HCT116 (cell line): ENCODE measurements around the gene TBKBP1. TPM values are rescaled to one million over a fixed set of nuclear protein-coding genes. Genes with fewer than 3 reads are reported as not detected.
A peak's percentile ranks its signal among the peaks of the same experiment; 100 is the strongest.

Source experiments
- ATAC-seq: fragments of 200-7000 bp; cut with Tn5 transposase; 2 replicates; pipeline ENCODE4 v1.9.1; 2020; ENCODE audit warnings: mild to moderate bottlenecking, moderate library complexity
- BruUV-seq: library from RNA; stranded (reverse); fragments of 400-500 nt; replicated peaks from 2 replicates; lab custom pipeline; 2021; lab: Mats Ljungman, UMichigan
- CTCF ChIA-PET: fragments of 300-600 bp; sonication (Branson Sonifier 250); formaldehyde crosslinking; loops from one replicate; lab custom pipeline; 2021; ENCODE audit warnings: antibody characterized with exemption; lab: Charles Lee
- POLR2A ChIA-PET: fragments of 300-600, 350-600 bp; sonication (Branson Sonifier 250); formaldehyde crosslinking; loops from one replicate; lab custom pipeline; 2021; ENCODE audit warnings: antibody characterized with exemption; lab: Charles Lee
- RAD21 ChIA-PET, 2 experiments: fragments of 300-600 bp; sonication (Branson Sonifier 250); formaldehyde crosslinking; loops; one replicate each; lab custom pipeline; 2023; ENCODE audit warnings: low total read pairs in 2 of 2; ENCODE audit not compliant: uncharacterized antibody in 2 of 2, unreplicated experiment in 2 of 2, low non-redundant PET in 1 of 2; lab: Charles Lee
- DNase-seq: peaks from one replicate; pipeline ENCODE4 v3.0.0-alpha.2; 2010; ENCODE audit warnings: low read depth, low spot score
- H2AFZ ChIP-seq: fragments of 200-600 bp; shearing (Covaris generic), sonication (generic); 2 replicates; pipeline ENCODE4 v1.6.1; 2017; ENCODE audit warnings: low read depth, mixed run types, mixed read lengths, antibody characterized with exemption, low read length; ENCODE audit not compliant: poor library complexity, severe bottlenecking
- H3K27ac ChIP-seq: 2 replicates; pipeline ENCODE4 v1.5.1; 2012; ENCODE audit warnings: low read depth, low read length
- H3K27me3 ChIP-seq: fragments of 200-600 bp; sonication (generic); 2 replicates; pipeline ENCODE4 v1.6.1; 2016; ENCODE audit warnings: mixed run types, low read length, mixed read lengths; ENCODE audit not compliant: insufficient read depth
- H3K36me3 ChIP-seq, 2 experiments: fragments of 200-500 bp in 1 of 2; fragments of 200-600 bp in 1 of 2; sonication (Bioruptor generic) in 1 of 2; sonication (generic) in 1 of 2; 2 replicates each; pipeline versions ENCODE4 v1.5.1 to v1.6.1; 2014 to 2016; ENCODE audit warnings: low read length in 2 of 2, inconsistent platforms in 1 of 2, mixed read lengths in 1 of 2, mixed run types in 1 of 2; ENCODE audit not compliant: insufficient read depth in 2 of 2, control insufficient read depth in 1 of 2
- H3K4me1 ChIP-seq, 2 experiments: fragments of 200-600 bp in 1 of 2; sonication (generic) in 1 of 2; 2 replicates each; pipeline versions ENCODE4 v1.5.1 to v1.6.1; 2012 to 2017; ENCODE audit warnings: low read length in 2 of 2, inconsistent platforms in 1 of 2, mild to moderate bottlenecking in 1 of 2, mixed read lengths in 1 of 2, mixed run types in 1 of 2, moderate library complexity in 1 of 2; ENCODE audit not compliant: insufficient read depth in 2 of 2, control insufficient read depth in 1 of 2
- H3K4me2 ChIP-seq: fragments of 200-600 bp; sonication (generic); 2 replicates; pipeline ENCODE4 v1.6.1; 2017; ENCODE audit warnings: mixed run types, low read length, mixed read lengths
- H3K4me3 ChIP-seq, 2 experiments: fragments of 200-600 bp in 1 of 2; sonication (generic) in 1 of 2; replicated peaks in 1 of 2; 2 replicates each; pipeline ENCODE4 v1.5.1; 2011 to 2016; ENCODE audit warnings: low read length in 2 of 2, control low read depth in 1 of 2, low read depth in 1 of 2, mild to moderate bottlenecking in 1 of 2, mixed read lengths in 1 of 2, mixed run types in 1 of 2
- H3K79me2 ChIP-seq: fragments of 200-600 bp; sonication (generic); 2 replicates; pipeline ENCODE4 v1.6.1; 2017; ENCODE audit warnings: mild to moderate bottlenecking, mixed run types, low read length, moderate library complexity, mixed read lengths; ENCODE audit not compliant: insufficient read depth
- H3K9ac ChIP-seq: fragments of 200-600 bp; sonication (generic); 2 replicates; pipeline ENCODE4 v1.6.1; 2016; ENCODE audit warnings: low read length, mixed read lengths
- H3K9me2 ChIP-seq: fragments of 200-600 bp; sonication (generic), shearing (Covaris generic); 2 replicates; pipeline ENCODE4 v1.6.1; 2017; ENCODE audit warnings: mixed run types, mild to moderate bottlenecking, moderate library complexity; ENCODE audit not compliant: insufficient read depth
- H3K9me3 ChIP-seq, 2 experiments: fragments of 200-500 bp in 1 of 2; fragments of 200-600 bp in 1 of 2; sonication (Bioruptor generic) in 1 of 2; sonication (generic) in 1 of 2; 2 replicates each; pipeline ENCODE4 v1.6.1; 2014 to 2017; ENCODE audit warnings: low read length in 2 of 2, mixed read lengths in 2 of 2, inconsistent platforms in 1 of 2, low read depth in 1 of 2, mild to moderate bottlenecking in 1 of 2, mixed run types in 1 of 2, moderate library complexity in 1 of 2; ENCODE audit not compliant: control insufficient read depth in 1 of 2, insufficient read depth in 1 of 2
- H4K20me1 ChIP-seq: fragments of 200-600 bp; sonication (generic), shearing (Covaris generic); 2 replicates; pipeline ENCODE4 v1.6.1; 2017; ENCODE audit warnings: mixed run types, mild to moderate bottlenecking, moderate library complexity; ENCODE audit not compliant: insufficient read depth
- CBX3 ChIP-seq: IDR thresholded peaks from 2 replicates; pipeline ENCODE4 v1.6.1; 2012; ENCODE audit warnings: low read depth
- CEBPB ChIP-seq: IDR thresholded peaks from 2 replicates; pipeline ENCODE4 v1.6.1; 2012; ENCODE audit warnings: low read depth
- EGR1 ChIP-seq: IDR thresholded peaks from 2 replicates; pipeline ENCODE4 v1.6.1; 2012; ENCODE audit warnings: low read depth
- ELF1 ChIP-seq: IDR thresholded peaks from 2 replicates; pipeline ENCODE4 v1.6.1; 2012; ENCODE audit warnings: low read depth, borderline replicate concordance
- EZH2 ChIP-seq: fragments of 200-600 bp; sonication (generic); IDR thresholded peaks from 2 replicates; pipeline ENCODE4 v1.6.1; 2017; ENCODE audit warnings: antibody characterized with exemption, mixed run types
- EZH2phosphoT487 ChIP-seq: fragments of 200-600 bp; IDR thresholded peaks from 2 replicates; pipeline ENCODE4 v1.6.1; 2018; ENCODE audit warnings: antibody characterized with exemption, borderline replicate concordance
- FOSL1 ChIP-seq: IDR thresholded peaks from 2 replicates; pipeline ENCODE4 v1.6.1; 2012; ENCODE audit warnings: low read depth
- JUND ChIP-seq: IDR thresholded peaks from 2 replicates; pipeline ENCODE4 v1.6.1; 2012
- POLR2AphosphoS5 ChIP-seq: IDR thresholded peaks from 2 replicates; pipeline ENCODE4 v1.6.1; 2011; ENCODE audit warnings: mild to moderate bottlenecking, low read depth, low read length, moderate library complexity
- RAD21 ChIP-seq: IDR thresholded peaks from 2 replicates; pipeline ENCODE4 v1.6.1; 2012; ENCODE audit warnings: low read depth, mild to moderate bottlenecking
- SIN3A ChIP-seq: IDR thresholded peaks from 2 replicates; pipeline ENCODE4 v1.6.1; 2012; ENCODE audit warnings: low read depth
- SRF ChIP-seq: IDR thresholded peaks from 2 replicates; pipeline ENCODE4 v1.6.1; 2012; ENCODE audit warnings: low read depth
- TCF7L2 ChIP-seq: IDR thresholded peaks from 2 replicates; pipeline ENCODE4 v1.7.0; 2011; ENCODE audit warnings: borderline replicate concordance, inconsistent platforms; ENCODE audit not compliant: insufficient read depth, insufficient read length; ENCODE audit errors: extremely low read depth
- ZFX ChIP-seq: fragments of 450-650 bp; IDR thresholded peaks from 2 replicates; pipeline ENCODE4 v1.6.1; 2017
- ZNF274 ChIP-seq: fragments of 200-500 bp; sonication (Bioruptor generic); IDR thresholded peaks from 2 replicates; pipeline ENCODE4 v1.6.1; 2014; ENCODE audit warnings: mild to moderate bottlenecking, low read depth, low read length, inconsistent platforms
- intact Hi-C: fragments of 100-400 bp; cut with micrococcal nuclease; formaldehyde crosslinking; loops from 2 replicates; pipeline ENCODE4 v1.10.0; 2022
- total RNA-seq: library from RNA; stranded (reverse); gene quantifications from one replicate; pipeline ENCODE4 v1.2.1, GENCODE V29; 2021; ENCODE audit not compliant: unreplicated experiment
- TF ChIP-seq, protein P1 (sequence below), 3 experiments: fragments of 200-600 bp in 1 of 3; sonication (generic) in 1 of 3; IDR thresholded peaks in 2 of 3; conservative IDR thresholded peaks in 1 of 3; 2 replicates each; pipeline ENCODE4 v1.5.1; 2012 to 2017; ENCODE audit warnings: low read depth in 2 of 3, low read length in 2 of 3, antibody characterized with exemption in 1 of 3, borderline replicate concordance in 1 of 3, control low read depth in 1 of 3, mild to moderate bottlenecking in 1 of 3, mixed read lengths in 1 of 3, mixed run types in 1 of 3, moderate library complexity in 1 of 3; ENCODE audit not compliant: insufficient read depth in 1 of 3
- TF ChIP-seq, protein P2 (sequence below): IDR thresholded peaks from 2 replicates; pipeline ENCODE4 v1.6.1; 2012

Gene TBKBP1
- total RNA-seq, 1 experiment from 2014 or later: 12.4 TPM

DNA sequence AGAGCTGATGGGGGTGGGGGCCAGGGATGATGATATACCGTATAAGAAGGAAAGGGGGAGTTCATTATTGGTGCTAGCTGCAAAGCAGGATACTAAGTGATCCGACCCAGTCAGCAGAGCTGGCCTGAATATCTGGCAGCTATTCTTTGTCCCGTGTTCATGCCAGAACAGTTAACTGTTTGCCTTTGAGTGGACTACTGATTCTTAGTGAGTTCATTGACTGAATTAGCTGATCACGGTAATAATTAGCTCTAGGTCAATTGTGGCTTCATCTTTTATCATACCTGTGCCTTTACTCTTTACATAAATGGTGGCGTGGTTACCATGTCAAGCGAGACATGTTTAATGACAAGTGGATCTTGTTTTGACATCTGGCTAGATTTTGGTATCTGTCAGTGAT lies 39.0 kb upstream of the TBKBP1 start:
- Histone ChIP-seq H3K9me2 (no peaks in the 10 kb centered on the region), H3K79me2 (peaks cover 93% of the 10 kb centered on the region), H3K27ac (no peak overlapping the region), H3K27me3 (no peaks in the 10 kb centered on the region), H3K4me2 (no peak overlapping the region), H3K9ac (no peak overlapping the region), H2AFZ (no peak overlapping the region), H3K4me3 (no peak overlapping the region)
- BruUV-seq: no TSS peak
- DNase-seq: no peak
- CTCF ChIA-PET: interaction anchor here (0.7 kb wide), 1 partner anchor 9 kb away, joined by 3 read pairs; no protein-coding TSS in a partner anchor
- no peak for ATAC-seq
- no peak for TF ChIP-seq CEBPB
- TF ChIP-seq POLR2AphosphoS5: 0 out of 2 replicates have a peak, but pooled peaks have one; percentile 11
- TF ChIP-seq RAD21: no peak
- no peak for TF ChIP-seq TCF7L2
- TF ChIP-seq, all 23 proteins: peak for 1
- Histone ChIP-seq H3K4me1 (peaks cover 8 to 10% of the 10 kb centered on the region in 2 experiments; a peak in 3 of 4 replicates), H3K36me3 (peaks cover 78 to 80% of the 10 kb centered on the region in 2 experiments), H4K20me1 (peaks cover 51% of the 10 kb centered on the region; the same call in 1 of the 2 replicates), H3K9me3 (no peaks in the 10 kb centered on the region)
- ChIA-PET POLR2A (interaction anchor here (0.7 kb wide), 1 partner anchor 10 kb away, joined by 4 read pairs; no protein-coding TSS in a partner anchor), RAD21 (no interaction called here)
- intact Hi-C loops: loop anchor here (2.0 to 10.0 kb wide), 2 partner anchors 14 to 240 kb away; partner anchors contain the start of gene SP2

DNA sequence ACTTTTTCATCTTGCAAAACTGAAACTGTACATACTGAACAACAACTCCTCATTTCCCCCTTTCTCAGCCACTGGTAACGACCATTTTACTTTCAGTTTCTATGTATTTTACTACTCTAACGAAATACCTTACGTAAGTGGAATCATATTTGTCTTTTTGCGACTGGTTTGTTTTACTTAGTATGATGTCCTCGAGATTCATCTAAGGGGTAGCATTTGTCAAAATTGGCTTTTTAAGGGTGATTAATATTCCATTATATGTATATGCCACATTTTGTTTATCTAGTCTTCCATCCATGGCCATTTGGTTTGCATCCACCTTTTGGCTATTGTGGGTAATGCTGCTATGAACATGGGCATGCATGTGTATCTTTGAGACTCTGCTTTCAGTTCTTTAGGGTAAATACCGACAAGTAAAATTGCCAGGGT lies 33.9 kb upstream of the TBKBP1 start:
- H3K4me1 ChIP-seq: no peaks in the 10 kb centered on the region
- POLR2A ChIA-PET: interaction anchor here (1.8 kb wide), 1 partner anchor 10 kb away, joined by 16 read pairs; the partner anchor contains the start of gene KPNB1
- H4K20me1 ChIP-seq: peaks cover 39% of the 10 kb centered on the region; the same call in 1 of the 2 replicates
- H3K4me3 ChIP-seq: no peak overlapping the region
- no peak overlapping the region for H3K4me2 ChIP-seq
- peaks cover 95% of the 10 kb centered on the region for H3K79me2 ChIP-seq
- RAD21 ChIA-PET: no interaction called here
- DNase-seq (no peak), ATAC-seq (no peak)
- H2AFZ ChIP-seq: no peak overlapping the region
- no peak overlapping the region for H3K27ac ChIP-seq
- H3K9me3 ChIP-seq: no peaks in the 10 kb centered on the region
- no TSS peak for BruUV-seq
- CTCF ChIA-PET: no interaction called here
- no peaks in the 10 kb centered on the region for H3K9me2 ChIP-seq
- no peaks in the 10 kb centered on the region for H3K27me3 ChIP-seq
- intact Hi-C loops: no loop called here
- peaks cover 86 to 92% of the 10 kb centered on the region in 2 experiments for H3K36me3 ChIP-seq
- H3K9ac ChIP-seq: no peak overlapping the region
- TF ChIP-seq ELF1 (no peak), EZH2phosphoT487 (no peak), CBX3 (no peak), JUND (no peak), POLR2AphosphoS5 (no peak), RAD21 (no peak), SRF (no peak), ZNF274 (no peak), EZH2 (no peak), SIN3A (no peak), EGR1 (no peak), FOSL1 (no peak), ZFX (no peak)
- TF ChIP-seq, protein P1, sequence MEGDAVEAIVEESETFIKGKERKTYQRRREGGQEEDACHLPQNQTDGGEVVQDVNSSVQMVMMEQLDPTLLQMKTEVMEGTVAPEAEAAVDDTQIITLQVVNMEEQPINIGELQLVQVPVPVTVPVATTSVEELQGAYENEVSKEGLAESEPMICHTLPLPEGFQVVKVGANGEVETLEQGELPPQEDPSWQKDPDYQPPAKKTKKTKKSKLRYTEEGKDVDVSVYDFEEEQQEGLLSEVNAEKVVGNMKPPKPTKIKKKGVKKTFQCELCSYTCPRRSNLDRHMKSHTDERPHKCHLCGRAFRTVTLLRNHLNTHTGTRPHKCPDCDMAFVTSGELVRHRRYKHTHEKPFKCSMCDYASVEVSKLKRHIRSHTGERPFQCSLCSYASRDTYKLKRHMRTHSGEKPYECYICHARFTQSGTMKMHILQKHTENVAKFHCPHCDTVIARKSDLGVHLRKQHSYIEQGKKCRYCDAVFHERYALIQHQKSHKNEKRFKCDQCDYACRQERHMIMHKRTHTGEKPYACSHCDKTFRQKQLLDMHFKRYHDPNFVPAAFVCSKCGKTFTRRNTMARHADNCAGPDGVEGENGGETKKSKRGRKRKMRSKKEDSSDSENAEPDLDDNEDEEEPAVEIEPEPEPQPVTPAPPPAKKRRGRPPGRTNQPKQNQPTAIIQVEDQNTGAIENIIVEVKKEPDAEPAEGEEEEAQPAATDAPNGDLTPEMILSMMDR (IDR thresholded peaks at IDR 0.05 in 2 of 3, conservative IDR thresholded peaks at IDR 0.05 in 1 of 3; ENCODE audit: borderline replicate concordance in 1 of 3, insufficient read depth in 1 of 3, low read depth in 2 of 3, low read length in 2 of 3): no peak
- TF ChIP-seq, protein P2, sequence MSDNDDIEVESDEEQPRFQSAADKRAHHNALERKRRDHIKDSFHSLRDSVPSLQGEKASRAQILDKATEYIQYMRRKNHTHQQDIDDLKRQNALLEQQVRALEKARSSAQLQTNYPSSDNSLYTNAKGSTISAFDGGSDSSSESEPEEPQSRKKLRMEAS: no peak
